Breast epithelium (tissue), 3 donors: ENCODE data around the gene MMP7.

Experiments
- POLR2A ChIP-seq: fragments of 450-650 bp; IDR thresholded peaks from one replicate; pipeline ENCODE4 v1.6.1; 2016; ENCODE audit warnings: antibody characterized with exemption, mild to moderate bottlenecking, moderate library complexity
- TF ChIP-seq, protein P1 (sequence below), 3 donors: fragments of 450-650 bp; IDR thresholded peaks; one replicate each; pipeline ENCODE4 v1.5.1; 2016 to 2017; ENCODE audit warnings: antibody characterized with exemption in 3 of 3, mild to moderate bottlenecking in 3 of 3, moderate library complexity in 3 of 3

DNA sequence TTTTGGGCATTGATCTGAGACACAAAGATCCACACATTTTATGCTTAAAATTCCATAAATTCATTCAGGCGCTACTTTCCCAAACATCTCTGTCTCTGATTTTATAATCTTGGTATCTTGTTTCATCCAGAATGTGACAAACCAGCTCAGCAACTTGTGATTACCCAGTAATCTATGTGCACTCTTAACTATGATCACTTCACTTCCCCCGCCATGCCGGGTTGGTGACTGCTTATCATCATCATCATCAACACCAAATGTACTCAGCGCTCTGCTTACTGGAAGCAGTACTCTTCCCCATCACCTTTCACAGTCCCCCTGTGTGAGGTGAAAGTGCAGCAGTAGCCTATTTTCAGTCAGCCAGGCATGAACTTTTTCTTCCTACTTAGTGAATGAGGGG lies 15.2 kb upstream of the MMP7 start:
- TF ChIP-seq, protein P1, sequence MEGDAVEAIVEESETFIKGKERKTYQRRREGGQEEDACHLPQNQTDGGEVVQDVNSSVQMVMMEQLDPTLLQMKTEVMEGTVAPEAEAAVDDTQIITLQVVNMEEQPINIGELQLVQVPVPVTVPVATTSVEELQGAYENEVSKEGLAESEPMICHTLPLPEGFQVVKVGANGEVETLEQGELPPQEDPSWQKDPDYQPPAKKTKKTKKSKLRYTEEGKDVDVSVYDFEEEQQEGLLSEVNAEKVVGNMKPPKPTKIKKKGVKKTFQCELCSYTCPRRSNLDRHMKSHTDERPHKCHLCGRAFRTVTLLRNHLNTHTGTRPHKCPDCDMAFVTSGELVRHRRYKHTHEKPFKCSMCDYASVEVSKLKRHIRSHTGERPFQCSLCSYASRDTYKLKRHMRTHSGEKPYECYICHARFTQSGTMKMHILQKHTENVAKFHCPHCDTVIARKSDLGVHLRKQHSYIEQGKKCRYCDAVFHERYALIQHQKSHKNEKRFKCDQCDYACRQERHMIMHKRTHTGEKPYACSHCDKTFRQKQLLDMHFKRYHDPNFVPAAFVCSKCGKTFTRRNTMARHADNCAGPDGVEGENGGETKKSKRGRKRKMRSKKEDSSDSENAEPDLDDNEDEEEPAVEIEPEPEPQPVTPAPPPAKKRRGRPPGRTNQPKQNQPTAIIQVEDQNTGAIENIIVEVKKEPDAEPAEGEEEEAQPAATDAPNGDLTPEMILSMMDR (IDR thresholded peaks at IDR 0.05), result no peak
- TF ChIP-seq POLR2A, result no peak
